ENCODE results near the gene GRID1.

The GRID1 gene

DNA sequence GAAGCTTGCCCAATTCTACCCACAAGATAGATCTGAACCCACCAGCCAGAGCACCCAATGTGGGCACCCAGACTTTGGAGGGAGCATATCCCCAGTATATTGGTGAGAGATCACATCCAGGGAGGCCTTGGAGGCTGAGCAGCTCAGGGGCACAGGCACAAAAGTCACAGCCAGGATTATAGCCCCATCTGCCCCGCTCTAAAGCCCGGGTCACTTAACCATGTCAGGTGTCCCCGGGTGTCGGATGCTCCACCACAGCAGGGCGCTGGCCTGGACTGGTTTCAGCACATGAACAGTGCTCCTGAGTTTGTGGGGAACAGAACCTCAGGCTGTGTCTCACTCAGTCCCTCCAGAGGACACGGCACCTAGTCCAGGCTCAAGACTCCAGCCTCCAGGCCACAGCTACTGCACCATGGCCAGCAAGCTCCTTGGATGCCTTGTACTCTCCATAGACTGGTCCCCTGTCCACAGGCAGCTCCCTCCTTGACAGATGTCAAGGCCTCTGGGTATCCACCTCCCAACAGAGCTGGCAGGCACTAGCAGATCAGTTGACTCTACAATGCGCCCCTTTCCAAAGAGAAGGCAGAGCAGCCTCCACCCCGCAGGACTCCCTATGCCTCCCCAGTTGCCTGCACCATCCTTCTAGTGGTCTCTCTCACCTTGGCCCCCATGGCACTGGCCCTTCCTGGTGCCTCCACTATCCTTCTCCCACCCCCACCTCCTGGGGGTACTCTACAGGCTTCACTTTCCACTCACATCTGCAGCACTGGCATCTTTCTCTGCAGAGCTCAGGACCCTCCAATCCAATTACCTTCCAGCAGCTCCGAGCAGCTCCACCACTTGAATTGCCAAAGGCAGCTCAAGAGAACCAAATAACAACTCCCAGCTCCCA lies 306.0 kb downstream of the GRID1 start:
- no peak for DNase-seq (ENCODE audit: low read depth)

- DNase-seq (ENCODE audit: low read depth), result no peak
Observed at GRCh38 chr10:86059892-86060291, 306.7 kb downstream of the GRID1 start.

DNA sequence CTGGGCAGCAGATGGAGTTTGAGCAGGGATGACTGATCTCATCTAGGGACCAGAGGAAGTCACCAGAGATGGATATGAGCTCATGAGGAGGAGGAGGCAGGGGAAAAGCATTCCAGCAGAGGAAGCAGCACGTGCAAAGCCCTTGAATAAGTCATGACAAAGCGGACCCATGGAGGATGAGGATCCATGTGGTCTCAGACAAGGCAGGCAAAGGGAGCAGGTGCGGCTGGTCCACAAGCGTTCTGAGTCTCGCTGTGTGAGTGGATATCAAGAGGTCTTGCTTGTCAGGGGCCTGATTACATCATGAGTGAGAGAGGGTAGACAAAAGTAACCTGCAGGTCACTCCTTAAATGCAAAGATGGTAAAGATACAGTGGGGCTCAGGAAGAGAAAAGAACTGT lies 307.6 kb downstream of the GRID1 start:
- DNase-seq (ENCODE audit: low read depth), result no peak

DNA sequence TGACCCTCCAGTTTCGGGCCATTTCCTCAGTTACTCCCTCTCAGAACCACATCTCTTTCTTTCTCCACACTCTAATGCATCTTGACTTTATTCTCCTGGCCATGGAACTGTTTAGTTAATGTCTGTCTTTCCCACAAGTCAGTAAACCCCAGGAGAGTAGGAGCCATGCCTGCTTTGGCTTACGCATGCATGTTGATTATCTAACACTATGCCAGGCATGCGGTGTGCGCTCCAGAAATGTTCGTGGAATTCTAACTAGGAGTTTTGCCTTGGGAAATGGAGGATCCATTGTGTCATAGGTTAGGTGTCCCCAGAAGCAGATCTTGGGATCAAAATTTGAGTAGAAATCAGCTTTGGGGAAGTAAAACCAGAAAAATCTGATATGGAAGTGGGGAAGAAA lies 308.9 kb downstream of the GRID1 start:
- DNase-seq (ENCODE audit: low read depth), result no peak

DNA sequence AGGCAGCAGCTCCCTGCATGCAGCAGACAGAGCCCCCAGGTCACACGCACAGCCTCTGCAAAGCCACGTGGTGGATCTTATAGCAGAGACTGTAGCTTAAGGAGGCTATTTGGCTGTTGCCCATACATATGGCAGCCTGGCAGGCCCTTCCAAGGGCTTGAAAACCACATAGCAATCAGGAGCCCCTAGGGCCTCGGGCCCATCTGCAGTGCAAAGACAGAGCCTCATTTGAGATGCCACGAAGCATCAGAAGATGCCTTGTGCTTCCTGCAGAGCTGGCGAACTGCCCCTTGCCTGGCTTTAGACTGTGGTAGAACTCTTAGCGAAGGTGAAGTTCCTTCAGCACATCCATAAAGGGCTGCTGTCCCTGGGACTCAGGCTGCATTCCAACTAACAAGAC lies 309.9 kb downstream of the GRID1 start:
- no peak for DNase-seq (ENCODE audit: low read depth)

GRCh38 chr10:86055928-86056327 lies 310.7 kb downstream of the GRID1 start:
- DNase-seq (ENCODE audit: low read depth), result no peak

DNA sequence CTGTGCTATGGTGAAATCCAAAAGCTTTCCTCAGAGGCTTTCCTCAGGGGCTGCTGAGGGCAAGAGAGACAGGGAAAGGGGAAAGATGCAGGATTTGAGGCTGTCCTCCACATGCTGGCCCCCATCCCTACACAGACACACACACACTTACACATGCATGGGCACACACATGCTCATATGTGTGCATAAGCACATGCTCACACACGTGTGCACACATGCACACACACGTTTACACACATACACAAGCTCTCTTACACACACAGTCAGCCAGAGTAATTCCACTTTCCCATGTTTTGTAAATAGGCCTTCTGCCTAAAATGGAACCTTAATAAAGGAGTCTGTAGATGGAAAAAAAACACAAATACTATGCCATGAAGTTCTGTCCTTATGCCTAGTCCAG lies 312.9 kb downstream of the GRID1 start:
- no peak for DNase-seq (ENCODE audit: low read depth)

GRCh38 chr10:86051586-86051985 lies 315.0 kb downstream of the GRID1 start:
- no peak for DNase-seq (ENCODE audit: low read depth)

GRCh38 chr10:86049442-86049841 lies 317.2 kb downstream of the GRID1 start:
- no peak for DNase-seq (ENCODE audit: low read depth)

DNA sequence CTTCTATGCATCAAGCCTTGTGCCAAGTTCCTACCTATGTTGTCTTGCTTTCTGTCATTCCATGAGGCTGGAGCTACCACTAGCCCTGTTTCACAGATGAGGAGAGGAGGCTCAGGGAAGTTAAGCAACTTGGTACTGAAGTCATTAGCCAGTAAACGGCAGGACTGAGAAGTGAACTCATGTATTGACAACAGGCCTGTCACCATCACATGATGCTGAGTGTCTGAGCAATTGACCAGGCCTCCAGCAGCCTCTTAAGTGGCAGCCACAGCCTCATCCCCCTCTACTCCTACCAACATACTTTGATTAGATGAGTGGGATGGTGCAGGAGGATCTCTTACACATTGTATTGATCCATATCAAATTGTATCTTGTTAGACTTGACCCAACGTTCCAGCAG lies 317.6 kb downstream of the GRID1 start:
- DNase-seq (ENCODE audit: low read depth), result no peak

DNA sequence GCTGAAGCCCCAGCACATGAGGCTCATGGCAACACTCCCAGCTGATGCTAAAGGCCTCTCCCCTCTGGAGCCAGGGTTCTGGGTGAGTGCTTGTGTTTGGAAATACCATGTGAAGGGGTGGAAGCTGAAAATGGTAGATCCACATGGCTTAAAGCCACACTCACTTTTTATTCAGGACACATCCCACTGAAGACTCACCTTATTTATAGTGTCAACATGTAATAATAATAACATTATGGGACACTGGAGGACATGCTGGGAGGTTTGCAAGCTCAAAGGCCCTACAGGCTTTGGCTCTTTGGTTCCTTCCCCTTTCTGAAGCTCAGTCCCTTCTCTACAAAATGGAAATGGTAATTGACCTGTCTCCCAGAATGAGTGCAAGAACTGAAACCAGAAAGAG lies 318.0 kb downstream of the GRID1 start:
- no peak for DNase-seq (ENCODE audit: low read depth)

DNA sequence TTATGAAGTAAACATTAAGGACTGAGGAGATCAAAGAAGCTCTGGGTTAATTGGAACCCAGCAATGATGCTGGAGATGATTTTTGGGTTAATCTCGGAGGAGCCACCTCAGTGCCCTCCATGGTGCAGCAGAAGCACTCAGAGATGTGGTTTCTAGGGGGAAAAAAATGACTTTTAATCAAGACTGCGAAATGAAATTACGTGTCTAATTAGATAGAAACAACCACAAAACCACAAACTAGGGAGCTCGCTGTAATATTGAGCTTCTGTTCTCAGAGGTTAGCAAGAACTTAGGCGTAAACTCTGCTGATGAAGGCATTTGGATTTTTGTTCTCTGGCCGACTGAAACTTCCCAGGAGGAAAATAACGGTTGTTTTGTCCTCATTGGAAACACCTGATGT lies 319.0 kb downstream of the GRID1 start:
- no peak for DNase-seq (ENCODE audit: low read depth)

DNA sequence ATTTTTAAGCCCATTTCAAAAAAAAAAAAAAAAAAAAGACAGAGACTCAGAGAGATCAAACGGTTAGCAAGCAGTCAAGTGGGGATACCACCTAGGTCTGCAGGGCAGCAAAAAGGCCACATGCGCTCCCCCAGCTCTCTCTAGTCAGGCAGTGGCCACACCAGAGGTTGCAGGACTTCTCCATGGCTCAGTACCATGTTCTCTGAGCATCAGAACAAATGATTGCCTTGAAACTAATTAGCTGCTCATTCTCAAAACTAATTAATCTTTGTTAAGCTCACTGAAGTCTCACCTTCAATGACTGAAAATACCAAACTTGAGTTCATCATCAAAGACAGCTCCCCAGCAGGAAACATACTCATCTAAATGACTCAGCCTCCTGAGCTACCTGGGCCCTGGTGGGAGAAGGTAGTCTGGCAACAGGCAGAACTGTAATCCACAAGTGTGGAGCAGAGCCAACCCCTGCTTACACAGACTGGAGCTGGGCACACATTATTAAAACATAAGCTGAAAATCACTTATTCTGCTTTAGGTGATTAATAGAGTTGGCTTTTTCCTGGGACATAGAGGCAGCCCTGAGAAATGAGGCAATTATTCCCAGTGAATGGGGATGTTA lies 319.6 kb downstream of the GRID1 start:
- no peak for DNase-seq (ENCODE audit: low read depth)

GRCh38 chr10:86045896-86046295 lies 320.7 kb downstream of the GRID1 start:
- DNase-seq (ENCODE audit: low read depth), result no peak

GRCh38 chr10:86044029-86044428 lies 322.6 kb downstream of the GRID1 start:
- no peak for DNase-seq (ENCODE audit: low read depth)

DNA sequence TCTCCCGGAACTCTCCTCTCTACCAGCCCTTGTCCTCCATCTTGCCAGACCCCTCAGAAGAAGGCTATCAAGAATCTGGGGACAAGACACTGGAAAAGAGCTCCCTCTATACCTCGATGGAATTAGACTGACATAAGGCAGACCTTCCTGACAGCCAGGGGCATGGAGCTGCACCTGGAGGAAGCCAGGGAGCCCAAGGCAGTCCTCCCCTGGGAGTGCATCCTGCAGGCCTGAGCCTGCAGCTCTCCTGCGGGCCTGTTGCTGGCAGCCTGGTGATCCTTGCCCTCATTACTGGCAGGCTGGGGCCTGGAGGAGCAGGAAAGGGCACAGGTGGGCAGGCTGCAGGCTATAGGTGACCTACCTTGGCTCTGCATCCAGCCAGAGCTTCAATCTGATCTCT lies 323.4 kb downstream of the GRID1 start:
- no peak for DNase-seq (ENCODE audit: low read depth)

DNA sequence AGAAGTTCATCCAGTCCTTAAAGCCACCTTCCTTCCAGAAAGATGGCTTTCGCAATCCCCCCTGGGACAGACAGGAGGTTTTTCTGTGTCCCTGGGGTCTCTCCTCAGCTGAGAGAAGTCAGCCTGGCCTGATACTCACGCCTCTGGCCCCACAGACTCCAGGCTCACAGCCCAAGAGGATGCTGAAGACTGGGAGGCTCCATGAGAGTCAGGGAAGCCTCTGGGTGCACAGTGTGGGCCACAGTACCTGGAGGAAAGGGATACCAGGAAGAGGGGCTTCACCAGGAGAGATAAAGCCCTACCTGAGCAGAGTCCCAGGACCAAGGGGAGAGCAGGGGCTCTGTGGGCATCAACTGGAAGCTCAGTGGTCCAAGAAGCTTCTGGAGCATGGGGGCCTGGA lies 324.4 kb downstream of the GRID1 start:
- no peak for DNase-seq (ENCODE audit: low read depth)

- DNase-seq (ENCODE audit: low read depth), result no peak
Observed at GRCh38 chr10:86041116-86041515, 325.5 kb downstream of the GRID1 start.

- DNase-seq (ENCODE audit: low read depth), result no peak
Observed at GRCh38 chr10:86038371-86038770, 328.2 kb downstream of the GRID1 start.

DNA sequence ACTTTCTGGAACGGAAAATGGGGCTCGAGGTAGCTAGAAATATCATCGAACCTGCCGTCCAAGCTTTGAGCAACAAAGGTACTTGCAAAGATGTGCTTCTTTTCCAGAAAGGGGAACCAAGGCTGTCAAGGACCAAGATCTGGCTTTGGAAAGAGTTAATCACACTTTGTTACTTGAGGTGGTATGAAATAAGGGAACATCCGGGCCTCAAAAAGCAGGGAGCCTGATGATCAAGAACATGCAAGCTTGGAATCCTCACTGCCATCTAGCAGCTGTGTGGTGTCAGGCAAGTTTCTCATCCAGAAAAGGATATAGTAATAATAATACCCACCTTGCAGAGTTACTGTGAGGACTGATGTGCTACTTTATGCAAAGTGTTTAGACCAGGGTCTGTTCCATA lies 329.5 kb downstream of the GRID1 start:
- no peak for DNase-seq (ENCODE audit: low read depth)

DNA sequence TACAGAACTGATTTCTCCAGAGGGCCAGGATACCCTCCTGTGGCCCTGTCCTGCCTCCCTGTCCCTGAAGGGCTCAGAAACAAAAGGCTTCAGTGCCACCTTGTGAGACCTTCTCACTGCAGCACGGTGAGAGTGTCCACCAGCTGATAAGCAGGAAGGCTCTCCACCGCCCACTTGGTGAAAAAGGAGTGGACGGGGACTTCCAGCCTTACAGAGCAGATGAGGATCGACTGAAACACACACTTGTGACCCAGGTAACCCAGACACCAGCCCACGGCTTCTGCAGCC lies 330.1 kb downstream of the GRID1 start:
- no peak for DNase-seq (ENCODE audit: low read depth)

DNA sequence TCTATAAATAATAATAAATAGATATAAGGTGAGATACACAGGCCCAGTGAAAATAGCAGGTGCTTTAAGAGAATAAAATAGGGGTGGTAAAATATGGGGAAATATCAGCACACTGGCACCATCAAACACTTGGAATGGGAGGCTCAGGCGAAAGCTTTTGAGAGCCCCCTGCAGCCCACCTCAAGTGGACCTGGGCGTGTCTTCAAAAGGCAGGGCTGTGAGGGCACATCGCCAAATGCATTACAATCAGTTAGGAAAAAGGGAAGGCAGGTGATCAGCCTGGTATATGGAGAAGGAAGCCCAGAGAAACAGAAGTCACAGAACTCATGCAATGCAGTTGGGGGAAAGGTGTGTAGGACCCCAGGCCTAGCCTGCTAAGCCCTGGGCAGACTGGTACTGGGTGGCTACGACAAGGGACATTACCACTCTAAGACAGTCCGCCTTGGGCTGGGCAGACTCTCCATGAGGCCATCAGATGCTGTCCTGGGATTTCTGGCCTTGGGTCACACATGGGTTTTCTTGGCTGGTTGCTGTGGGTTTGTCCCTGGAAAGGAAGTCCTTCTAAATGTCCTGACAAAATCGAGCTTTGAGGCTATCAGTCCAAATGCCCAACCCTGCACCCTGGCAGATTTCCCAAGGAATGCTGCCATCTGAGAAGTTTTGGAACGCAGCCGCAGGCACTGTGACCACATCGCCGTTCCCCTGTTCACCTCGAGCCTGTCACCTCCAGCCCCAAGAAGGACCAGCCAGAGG lies 330.6 kb downstream of the GRID1 start:
- no peak for DNase-seq (ENCODE audit: low read depth)

DNA sequence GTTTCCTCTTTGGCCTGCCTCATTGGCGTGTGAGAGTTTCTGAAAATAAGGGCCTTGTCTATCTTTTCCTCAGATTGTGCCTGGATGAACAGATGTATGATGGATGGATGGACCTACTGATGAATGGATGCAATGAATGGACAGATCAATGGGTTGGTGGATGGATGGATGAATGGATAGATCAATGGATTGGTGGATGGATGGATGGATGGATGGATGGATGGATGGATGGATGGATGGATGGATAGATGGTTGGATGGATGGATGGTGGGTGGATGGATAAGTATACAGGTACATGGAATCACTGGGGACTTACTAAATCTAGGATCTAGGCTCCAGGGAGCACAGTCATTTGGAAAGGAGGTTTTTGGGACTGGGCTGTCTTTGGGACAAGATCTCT lies 331.9 kb downstream of the GRID1 start:
- DNase-seq (ENCODE audit: low read depth), result no peak

Measured in stimulated activated CD8-positive, alpha-beta memory T cell treated with anti-CD3 and anti-CD28 coated beads, Interleukin-12 subunit alpha, Interleukin-12 subunit beta, amount 100 ng/mL, for 1 hour (primary cell).